Endothelial cell of coronary artery (primary cell): ENCODE measurements around the gene BPI. TPM values are rescaled to one million over a fixed set of nuclear protein-coding genes. Genes with fewer than 3 reads are reported as not detected.

Experiments used
- total RNA-seq: library from RNA; depleted of rRNA; stranded (reverse); fragments of >200 nt; gene quantifications from 2 replicates; pipeline ENCODE4 v1.2.3, GENCODE V29; 2014

The BPI gene
- total RNA-seq, result not detected in 2 replicates

GRCh38 chr20:38303908-38304379 is at the start of gene BPI:
Gene BPI (plus strand): TSS chr20:38304156. CDS start chr20:38304224, 68 bp downstream.

DNA sequence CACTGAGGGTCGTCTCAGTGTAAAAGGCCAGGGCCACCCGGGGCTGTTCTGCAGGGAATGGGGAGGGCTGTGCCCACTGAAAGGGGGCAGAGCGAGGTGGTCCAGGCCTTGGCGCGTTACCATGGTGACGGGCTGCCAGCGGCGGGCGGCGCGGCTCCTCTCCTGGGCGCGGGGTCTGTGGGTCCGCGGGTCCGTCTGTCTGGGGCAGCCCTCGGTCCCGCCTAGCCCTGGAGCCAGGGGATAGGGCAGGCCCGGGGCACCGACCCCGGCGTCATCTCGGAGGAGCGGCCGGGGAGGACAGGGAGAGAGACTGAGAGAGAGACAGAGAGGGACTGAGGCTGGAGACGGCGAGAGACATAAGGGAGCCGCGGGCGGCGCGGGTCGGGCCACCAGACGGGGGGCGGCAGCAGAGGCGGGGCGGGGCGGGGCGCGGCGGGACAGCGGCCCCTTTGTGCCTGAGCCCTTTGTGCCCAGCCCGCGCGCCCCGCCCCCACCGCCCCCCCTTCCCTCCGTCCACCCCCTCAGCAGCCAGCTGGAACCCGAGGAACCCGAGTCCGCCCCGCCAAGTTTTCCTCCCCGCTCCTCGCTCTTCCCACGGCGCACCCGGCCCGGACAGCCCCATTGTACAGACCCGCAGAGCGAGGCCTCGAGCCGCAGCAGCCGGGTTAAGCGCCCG is 43.4 kb upstream of the BPI start, which contains the start of gene KIAA1755:
Gene KIAA1755, minus strand, starts transcription at position 358 of the 676 bp plus-strand sequence. Its CDS starts 235 bp downstream, at position 123.

DNA sequence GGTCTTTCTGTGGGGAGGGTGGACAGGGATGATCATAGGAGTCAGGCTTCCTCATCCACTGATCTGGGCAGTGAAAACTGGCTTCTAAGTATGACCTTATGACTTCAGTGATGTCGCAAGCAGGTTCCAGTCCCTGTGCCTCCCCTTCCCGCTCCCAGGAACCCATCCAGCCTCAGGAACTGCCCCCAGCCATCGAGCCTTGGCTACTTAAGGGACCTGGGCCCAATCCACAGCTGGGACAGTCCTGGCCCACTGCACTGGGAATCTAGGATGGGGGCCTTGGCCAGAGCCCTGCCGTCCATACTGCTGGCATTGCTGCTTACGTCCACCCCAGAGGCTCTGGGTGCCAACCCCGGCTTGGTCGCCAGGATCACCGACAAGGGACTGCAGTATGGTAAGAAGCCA is 42.3 kb downstream of the BPI start, which contains the start of gene LBP:
Gene LBP, plus strand, starts transcription at position 236 of the 405 bp plus-strand sequence. Its CDS starts 35 bp downstream, at position 271.

Other genes starting within 250 kb of the BPI start
- gene TGM2, start 138.9 kb upstream of the BPI start, total RNA-seq, result 563 and 875 TPM in 2 replicates
- under 0.01 and 2.4 TPM in 2 replicates for gene KIAA1755, start 43.4 kb upstream of the BPI start, total RNA-seq
- not detected in 2 replicates for gene LBP, start 42.3 kb downstream of the BPI start, total RNA-seq
- 6.5 and 7.5 TPM in 2 replicates for gene SNHG17, start 131.2 kb downstream of the BPI start, total RNA-seq
- 25.0 and 29.6 TPM in 2 replicates for gene RALGAPB, start 168.7 kb downstream of the BPI start, total RNA-seq